ENCODE measurements around the gene PKP3. TPM values are rescaled to one million over a fixed set of nuclear protein-coding genes. Genes with fewer than 3 reads are reported as not detected.
"Not testable (repeated sequence)": the region's sequence is repeated elsewhere in the genome, so short reads cannot be mapped to it uniquely, and the experiment has no call there.

PKP3 gene
- total RNA-seq, 2 experiments from 2014 or later: 0.60 TPM; not detected in 1

DNA sequence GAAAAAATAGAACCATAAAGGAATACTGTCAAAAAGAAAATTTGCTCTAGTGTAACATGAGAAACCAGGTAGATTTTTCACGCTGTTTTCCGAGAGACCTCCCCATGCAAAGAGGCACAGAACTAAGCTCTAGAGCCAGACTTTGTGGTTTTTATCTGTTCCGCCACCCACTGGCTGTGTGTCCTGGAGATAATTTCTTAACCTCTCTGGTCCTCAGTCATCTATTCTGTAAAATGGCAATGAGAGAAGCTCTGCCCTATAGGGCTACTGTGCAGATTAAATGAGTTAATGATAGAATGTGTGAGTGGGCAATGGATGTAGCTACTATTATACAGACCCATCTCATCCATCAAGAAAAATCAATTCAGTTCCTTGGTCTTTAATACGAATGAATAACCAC, 30.2 kb downstream of the PKP3 start:
- H3K4me3 ChIP-seq (ENCODE audit: low read length): no peak overlapping the region
- no peak overlapping the region for H3K27ac ChIP-seq (ENCODE audit: low read depth in 1 of 2, low read length in 2 of 2)
- peaks cover 8% of the 10 kb centered on the region for H3K4me1 ChIP-seq (ENCODE audit: insufficient read depth, low read length)
- Mint-ChIP-seq H3K4me3 (no peak overlapping the region), H3K27ac (no peak overlapping the region), H3K27me3 (no peaks in the 10 kb centered on the region), H3K36me3 (ENCODE audit: low read depth) (peaks cover 24% of the 10 kb centered on the region), H3K4me1 (ENCODE audit: low read depth) (no peaks in the 10 kb centered on the region), H3K9me3 (no peaks in the 10 kb centered on the region)
- ChIA-PET POLR2A (no interaction called here), CTCF (interaction anchor here (0.5 kb wide), 1 partner anchor 95 kb away, joined by 3 read pairs; no protein-coding TSS in a partner anchor)
- H3K27me3 ChIP-seq (ENCODE audit: control insufficient read depth in 1 of 2, insufficient read depth in 2 of 2, low read length in 2 of 2): no peaks in the 10 kb centered on the region
- peaks cover 19% of the 10 kb centered on the region for H3K36me3 ChIP-seq (ENCODE audit: insufficient read depth, low read length)
- no peak for ATAC-seq (ENCODE audit: poor library complexity)
- TF ChIP-seq, protein P1, sequence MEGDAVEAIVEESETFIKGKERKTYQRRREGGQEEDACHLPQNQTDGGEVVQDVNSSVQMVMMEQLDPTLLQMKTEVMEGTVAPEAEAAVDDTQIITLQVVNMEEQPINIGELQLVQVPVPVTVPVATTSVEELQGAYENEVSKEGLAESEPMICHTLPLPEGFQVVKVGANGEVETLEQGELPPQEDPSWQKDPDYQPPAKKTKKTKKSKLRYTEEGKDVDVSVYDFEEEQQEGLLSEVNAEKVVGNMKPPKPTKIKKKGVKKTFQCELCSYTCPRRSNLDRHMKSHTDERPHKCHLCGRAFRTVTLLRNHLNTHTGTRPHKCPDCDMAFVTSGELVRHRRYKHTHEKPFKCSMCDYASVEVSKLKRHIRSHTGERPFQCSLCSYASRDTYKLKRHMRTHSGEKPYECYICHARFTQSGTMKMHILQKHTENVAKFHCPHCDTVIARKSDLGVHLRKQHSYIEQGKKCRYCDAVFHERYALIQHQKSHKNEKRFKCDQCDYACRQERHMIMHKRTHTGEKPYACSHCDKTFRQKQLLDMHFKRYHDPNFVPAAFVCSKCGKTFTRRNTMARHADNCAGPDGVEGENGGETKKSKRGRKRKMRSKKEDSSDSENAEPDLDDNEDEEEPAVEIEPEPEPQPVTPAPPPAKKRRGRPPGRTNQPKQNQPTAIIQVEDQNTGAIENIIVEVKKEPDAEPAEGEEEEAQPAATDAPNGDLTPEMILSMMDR (IDR thresholded peaks at IDR 0.05): no peak
- intact Hi-C loops (cut with DNase I, micrococcal nuclease): no loop called here
- no peaks in the 10 kb centered on the region for H3K9me3 ChIP-seq (ENCODE audit: control insufficient read depth in 1 of 2, insufficient read depth in 1 of 2, low read length in 2 of 2)
- no peak for DNase-seq

DNA sequence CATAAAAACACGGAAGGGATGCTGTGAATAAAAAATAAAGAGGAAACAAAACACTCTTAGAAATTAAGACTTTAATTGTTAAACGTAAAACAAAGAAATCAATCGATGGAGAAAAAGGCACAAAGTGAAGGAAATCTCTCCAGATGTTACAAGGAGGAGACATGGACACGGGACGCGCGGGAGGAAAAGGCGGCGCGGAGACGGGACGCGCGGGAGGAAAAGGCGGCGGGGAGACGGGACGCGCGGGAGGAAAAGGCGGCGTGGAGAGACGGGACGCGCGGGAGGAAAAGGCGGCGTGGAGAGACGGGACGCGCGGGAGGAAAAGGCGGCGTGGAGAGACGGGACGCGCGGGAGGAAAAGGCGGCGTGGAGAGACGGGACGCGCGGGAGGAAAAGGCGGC, 30.8 kb downstream of the PKP3 start:
- POLR2A ChIA-PET; H3K9me3 Mint-ChIP-seq; H3K27me3 Mint-ChIP-seq; ATAC-seq (ENCODE audit: poor library complexity); intact Hi-C loops (cut with DNase I, micrococcal nuclease); H3K4me1 ChIP-seq (ENCODE audit: insufficient read depth, low read length); DNase-seq; H3K4me3 Mint-ChIP-seq; H3K4me3 ChIP-seq (ENCODE audit: low read length); H3K27ac ChIP-seq (ENCODE audit: low read depth in 1 of 2, low read length in 2 of 2); H3K4me1 Mint-ChIP-seq (ENCODE audit: low read depth); H3K9me3 ChIP-seq (ENCODE audit: control insufficient read depth in 1 of 2, insufficient read depth in 1 of 2, low read length in 2 of 2); H3K27ac Mint-ChIP-seq; H3K27me3 ChIP-seq (ENCODE audit: control insufficient read depth in 1 of 2, insufficient read depth in 2 of 2, low read length in 2 of 2): not testable (repeated sequence)
- H3K36me3 ChIP-seq (ENCODE audit: insufficient read depth, low read length): peaks cover 19% of the 10 kb centered on the region
- CTCF ChIA-PET: interaction anchor here (0.5 kb wide), 1 partner anchor 96 kb away, joined by 3 read pairs; no protein-coding TSS in a partner anchor
- H3K36me3 Mint-ChIP-seq (ENCODE audit: low read depth): peaks cover 24% of the 10 kb centered on the region

DNA sequence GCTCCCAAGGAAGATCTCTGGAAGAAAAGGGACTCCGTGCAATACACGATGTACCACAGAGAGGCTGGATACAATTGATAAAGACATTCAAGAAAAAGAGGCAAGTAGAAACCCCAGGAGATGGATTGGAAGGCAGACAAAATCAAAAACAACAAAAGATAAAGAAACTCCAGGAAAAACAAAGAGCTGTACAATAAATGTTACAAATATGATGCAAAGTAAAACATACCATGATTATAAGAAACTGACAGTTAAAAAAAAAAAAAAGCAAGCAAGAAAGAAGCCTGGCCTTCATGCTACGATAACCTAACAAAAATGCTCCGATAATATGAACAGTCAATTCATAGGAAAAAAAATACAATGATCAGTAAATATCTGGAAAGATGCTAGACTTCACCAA, 31.3 kb downstream of the PKP3 start:
- H3K4me1 Mint-ChIP-seq (ENCODE audit: low read depth): no peaks in the 10 kb centered on the region
- no peaks in the 10 kb centered on the region for H3K27me3 ChIP-seq (ENCODE audit: control insufficient read depth in 1 of 2, insufficient read depth in 2 of 2, low read length in 2 of 2)
- H3K27ac Mint-ChIP-seq: no peak overlapping the region
- no peaks in the 10 kb centered on the region for H3K9me3 Mint-ChIP-seq
- H3K9me3 ChIP-seq (ENCODE audit: control insufficient read depth in 1 of 2, insufficient read depth in 1 of 2, low read length in 2 of 2): no peaks in the 10 kb centered on the region
- DNase-seq (no peak), ATAC-seq (ENCODE audit: poor library complexity) (no peak)
- CTCF ChIA-PET: no interaction called here
- H3K27me3 Mint-ChIP-seq: no peaks in the 10 kb centered on the region
- no peak overlapping the region for H3K4me3 Mint-ChIP-seq
- H3K4me1 ChIP-seq (ENCODE audit: insufficient read depth, low read length): peaks cover 8% of the 10 kb centered on the region
- H3K4me3 ChIP-seq (ENCODE audit: low read length): no peak overlapping the region
- intact Hi-C loops (cut with DNase I, micrococcal nuclease): no loop called here
- no peak overlapping the region for H3K27ac ChIP-seq (ENCODE audit: low read depth in 1 of 2, low read length in 2 of 2)
- peaks cover 19% of the 10 kb centered on the region for H3K36me3 ChIP-seq (ENCODE audit: insufficient read depth, low read length)
- TF ChIP-seq, protein P1 (IDR thresholded peaks at IDR 0.05): no peak
- POLR2A ChIA-PET: interaction anchor here (0.7 to 1.2 kb wide), 2 partner anchors 14 to 18 kb away, joined by 3 to 4 read pairs; no protein-coding TSS in a partner anchor
- H3K36me3 Mint-ChIP-seq (ENCODE audit: low read depth): peaks cover 24% of the 10 kb centered on the region

DNA sequence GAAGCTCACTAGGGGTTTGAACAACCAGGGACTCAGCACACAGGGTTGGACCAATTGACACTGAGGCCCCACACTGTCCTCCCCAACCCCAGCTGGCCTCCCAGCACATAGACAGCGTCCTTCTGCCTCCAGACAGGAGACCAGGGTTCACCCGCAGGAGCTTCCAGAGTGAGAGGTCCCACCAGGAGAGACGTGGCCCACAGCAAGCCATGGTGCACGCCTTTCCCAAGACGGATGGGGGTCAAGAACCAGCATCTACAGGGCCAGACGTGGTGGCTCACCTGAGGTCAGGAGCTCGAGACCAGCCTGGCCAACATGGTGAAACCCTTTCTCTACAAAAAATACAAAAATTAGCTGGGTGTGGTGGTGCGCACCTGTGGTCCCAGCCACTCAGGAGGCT, 32.8 kb downstream of the PKP3 start:
- peaks cover 22% of the 10 kb centered on the region for H3K36me3 ChIP-seq (ENCODE audit: insufficient read depth, low read length)
- Mint-ChIP-seq H3K27ac (no peak overlapping the region), H3K4me1 (ENCODE audit: low read depth) (no peaks in the 10 kb centered on the region), H3K9me3 (no peaks in the 10 kb centered on the region), H3K36me3 (ENCODE audit: low read depth) (peaks cover 24% of the 10 kb centered on the region), H3K27me3 (no peaks in the 10 kb centered on the region), H3K4me3 (no peak overlapping the region)
- TF ChIP-seq, protein P1 (IDR thresholded peaks at IDR 0.05): no peak
- H3K4me1 ChIP-seq (ENCODE audit: insufficient read depth, low read length): no peaks in the 10 kb centered on the region
- H3K27ac ChIP-seq (ENCODE audit: low read depth in 1 of 2, low read length in 2 of 2): no peak overlapping the region
- intact Hi-C loops (cut with DNase I, micrococcal nuclease): no loop called here
- CTCF ChIA-PET: no interaction called here
- ATAC-seq (ENCODE audit: poor library complexity): no peak
- no peaks in the 10 kb centered on the region for H3K27me3 ChIP-seq (ENCODE audit: control insufficient read depth in 1 of 2, insufficient read depth in 2 of 2, low read length in 2 of 2)
- H3K4me3 ChIP-seq (ENCODE audit: low read length): no peak overlapping the region
- DNase-seq: no peak
- POLR2A ChIA-PET: no interaction called here
- H3K9me3 ChIP-seq (ENCODE audit: control insufficient read depth in 1 of 2, insufficient read depth in 1 of 2, low read length in 2 of 2): no peaks in the 10 kb centered on the region

Data from CD4-positive, alpha-beta T cell (primary cell).